NOMO-1 treated with DMSO at 0.1 percent for 48 hours (cell line): ENCODE data around the gene ATCAY.
"Not testable (repeated sequence)": the region's sequence is repeated elsewhere in the genome, so short reads cannot be mapped to it uniquely, and the experiment has no call there.

Experiments used
- DNase-seq: peaks from one replicate; lab custom pipeline; 2025; ENCODE audit not compliant: unreplicated experiment; lab: John Stamatoyannopoulos, UW

The ATCAY gene

GRCh38 chr19:3852614-3853254 is 27.8 kb upstream of the ATCAY start:
- peak; percentile 61 for DNase-seq

GRCh38 chr19:3855320-3855719 is 25.2 kb upstream of the ATCAY start:
- no peak for DNase-seq

DNA sequence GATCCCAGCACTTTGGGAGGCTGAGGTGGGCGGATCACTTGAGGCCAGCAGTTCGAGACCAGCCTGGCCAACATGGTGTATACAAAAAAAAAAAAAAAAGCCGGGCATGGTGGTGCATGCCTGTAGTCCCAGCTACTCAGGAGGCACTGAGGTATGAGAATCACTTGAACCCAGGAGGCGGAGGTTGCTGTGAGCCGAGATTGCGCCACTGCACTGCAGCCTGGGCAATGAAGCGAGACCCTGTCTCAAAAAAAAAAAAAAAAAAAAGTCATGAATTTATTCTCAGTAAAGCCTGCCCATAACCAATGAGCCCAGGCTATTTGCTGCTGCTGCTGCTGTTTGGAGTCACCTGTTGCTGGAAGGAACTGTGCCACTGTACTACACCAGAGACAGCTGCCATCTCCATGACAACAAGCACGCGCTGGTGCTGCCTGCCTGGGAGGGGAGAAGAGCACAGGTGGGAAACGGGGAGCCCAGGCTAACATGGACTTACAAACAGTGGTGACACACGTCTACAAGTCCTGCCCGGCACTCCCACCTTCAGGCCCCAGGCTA is 23.0 kb upstream of the ATCAY start:
- DNase-seq, result no peak

DNA sequence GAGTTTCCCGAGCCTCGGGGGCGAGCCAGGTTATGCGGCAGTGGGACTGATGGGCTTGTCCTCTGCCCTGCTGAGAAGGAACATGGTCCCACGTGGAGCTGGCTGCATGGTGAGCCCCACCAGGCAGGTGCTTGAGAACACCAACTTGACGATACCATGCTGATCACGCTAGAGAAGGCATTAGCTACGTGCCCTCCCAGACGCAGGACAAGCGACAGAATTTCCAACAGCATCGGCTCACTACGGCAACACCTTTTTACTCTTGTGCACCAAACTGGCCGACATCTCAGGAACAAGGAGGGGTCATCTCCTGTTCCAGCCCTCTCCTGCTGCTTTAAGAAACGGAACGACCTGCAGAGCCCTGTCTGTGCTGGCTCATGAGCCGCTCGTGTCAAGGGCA is 20.0 kb upstream of the ATCAY start:
- no peak for DNase-seq

DNA sequence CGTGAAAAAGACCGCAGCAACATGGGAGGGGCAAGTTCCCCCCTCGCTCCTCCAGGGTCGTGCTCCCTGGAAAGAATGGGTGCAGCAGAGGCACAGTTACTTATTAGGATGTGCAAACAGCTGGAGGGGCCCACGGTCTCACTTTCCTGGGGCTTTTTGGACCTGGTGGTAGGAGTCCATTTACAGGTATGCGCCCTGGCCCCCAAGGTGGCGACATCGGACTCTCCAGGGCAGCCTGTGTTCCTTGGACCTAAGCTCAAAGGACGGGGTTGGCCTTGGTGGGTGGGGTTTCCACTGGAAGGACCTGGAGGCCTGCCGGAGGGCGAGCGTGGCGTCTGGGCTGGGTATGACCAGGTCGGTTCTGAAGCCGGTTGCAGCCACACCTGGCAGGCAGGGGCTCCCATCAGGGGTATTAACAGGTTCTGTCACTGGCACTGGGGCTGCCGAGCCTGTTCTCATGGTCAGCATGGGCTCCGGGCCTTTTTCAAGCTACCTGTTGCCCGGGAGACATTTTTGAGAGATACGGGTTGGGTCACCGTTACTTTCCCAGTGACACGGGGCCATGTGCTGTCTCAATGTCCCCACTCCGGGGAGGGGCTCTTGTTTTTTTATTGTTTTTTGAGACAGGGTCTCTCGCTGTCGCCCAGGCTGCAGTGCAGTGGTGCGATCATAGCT is 17.5 kb upstream of the ATCAY start:
- no peak for DNase-seq

DNA sequence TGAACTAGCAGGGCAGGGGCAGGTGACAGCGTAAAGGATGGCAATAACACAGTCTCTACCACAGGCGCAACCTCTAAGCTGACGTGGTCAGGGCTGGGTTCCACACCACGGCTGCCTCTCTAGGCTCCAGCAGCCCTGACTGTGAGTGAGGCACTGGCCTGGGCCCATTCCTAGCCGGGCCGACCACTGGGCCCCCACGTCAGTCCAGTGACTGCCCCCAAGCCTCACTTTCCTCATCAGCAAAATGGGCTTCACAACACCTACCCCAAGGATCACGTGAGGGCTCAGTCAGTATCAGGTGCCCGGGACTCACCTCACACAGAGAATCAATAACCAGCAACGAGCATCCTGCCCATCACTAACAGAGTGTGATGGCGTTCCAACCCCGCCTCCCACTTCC is 16.8 kb upstream of the ATCAY start:
- DNase-seq, result no peak

DNA sequence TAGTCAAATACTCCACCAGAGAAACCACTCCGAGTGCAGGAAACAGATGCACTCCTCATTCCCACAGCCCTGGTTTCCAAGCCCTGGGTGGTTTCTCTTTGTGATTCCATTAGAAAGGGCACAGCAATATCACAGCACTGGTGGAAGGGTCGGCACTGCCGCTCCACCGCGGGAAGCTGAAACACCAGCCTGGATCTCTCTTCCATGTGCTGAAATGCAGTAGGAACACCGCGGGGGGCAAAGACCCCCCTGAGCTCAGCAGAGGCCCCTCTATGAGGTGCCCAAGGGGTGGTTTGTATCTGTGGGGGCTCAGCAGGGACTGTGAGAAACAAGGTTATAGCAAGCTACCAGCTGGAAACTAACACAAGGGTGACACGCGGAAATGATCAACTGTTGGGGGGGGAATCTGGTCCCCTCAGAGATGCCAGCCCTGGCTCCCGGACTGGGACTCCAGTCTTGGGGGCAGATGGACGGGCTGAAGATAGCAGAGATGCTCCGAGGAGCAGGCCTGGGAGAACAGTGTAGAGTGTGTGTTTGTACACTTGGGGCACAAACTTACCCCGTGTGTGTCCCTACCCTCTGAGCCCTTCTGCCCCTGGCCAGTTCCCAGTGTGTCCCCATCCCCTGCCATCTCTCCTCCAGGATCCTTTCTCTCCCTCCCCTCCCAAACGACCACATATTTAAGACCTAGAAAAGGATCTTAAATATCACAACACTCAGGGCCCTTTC is 13.4 kb upstream of the ATCAY start:
- no peak for DNase-seq

- DNase-seq, result no peak
Measured at GRCh38 chr19:3867971-3868769, 12.3 kb upstream of the ATCAY start.

DNA sequence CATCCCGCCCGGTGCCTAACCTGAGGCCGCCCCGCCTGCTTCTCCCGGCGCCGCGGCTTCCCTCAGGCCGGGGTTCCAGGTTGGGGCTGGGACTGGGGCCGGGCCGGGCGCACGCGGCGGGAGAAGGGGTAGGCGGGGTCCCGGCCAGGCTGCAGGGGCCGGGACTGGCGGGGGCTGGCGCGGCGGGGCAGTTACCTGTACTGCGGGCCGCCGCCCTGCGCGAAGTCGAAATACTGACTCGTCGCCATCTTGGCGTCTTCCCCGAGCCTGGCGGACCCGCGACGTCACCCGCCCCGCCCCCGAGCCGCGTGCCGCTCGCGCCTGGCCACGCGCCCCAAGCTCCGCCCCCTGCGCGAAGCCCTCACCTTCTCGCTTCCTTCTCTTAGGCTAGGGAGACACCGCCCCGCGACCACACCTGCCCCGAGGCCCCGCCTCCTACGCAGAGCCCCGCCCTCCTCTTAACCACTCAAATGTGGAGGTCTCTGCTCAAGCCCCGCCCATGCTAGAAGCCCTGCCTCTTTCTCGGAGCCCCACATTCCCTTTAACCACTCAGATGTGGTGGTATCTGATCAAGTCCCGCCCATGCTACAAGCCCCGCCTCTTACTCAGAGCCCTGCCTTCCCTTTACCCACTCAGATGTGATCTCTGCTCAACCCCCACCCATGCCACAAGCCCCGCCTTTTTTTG is 11.6 kb upstream of the ATCAY start, which contains the start of gene ZFR2:
ZFR2 (minus strand) TSS at position 269 of the 687 bp plus-strand sequence; CDS start at position 248, 21 bp downstream.
- DNase-seq, result no peak

DNA sequence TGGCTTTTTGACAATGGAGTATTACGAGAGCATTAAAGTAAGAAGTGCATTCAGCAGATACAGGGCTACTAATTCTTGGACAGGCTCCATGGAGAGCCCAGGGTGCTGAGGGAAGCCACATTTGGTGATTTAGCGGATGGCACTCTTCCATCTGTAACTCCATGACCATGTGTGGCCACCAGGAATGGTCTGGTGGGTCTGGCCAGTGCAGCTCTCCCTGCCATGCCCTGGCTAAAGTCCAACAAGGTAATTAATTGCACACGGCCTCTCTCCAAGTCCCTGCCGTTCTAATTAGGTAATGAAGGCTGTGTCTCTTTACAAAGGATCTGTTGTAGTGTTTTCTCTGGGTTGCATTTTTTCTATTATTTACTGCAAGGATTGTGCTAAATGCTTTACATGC is 7.3 kb upstream of the ATCAY start:
- no peak for DNase-seq

DNA sequence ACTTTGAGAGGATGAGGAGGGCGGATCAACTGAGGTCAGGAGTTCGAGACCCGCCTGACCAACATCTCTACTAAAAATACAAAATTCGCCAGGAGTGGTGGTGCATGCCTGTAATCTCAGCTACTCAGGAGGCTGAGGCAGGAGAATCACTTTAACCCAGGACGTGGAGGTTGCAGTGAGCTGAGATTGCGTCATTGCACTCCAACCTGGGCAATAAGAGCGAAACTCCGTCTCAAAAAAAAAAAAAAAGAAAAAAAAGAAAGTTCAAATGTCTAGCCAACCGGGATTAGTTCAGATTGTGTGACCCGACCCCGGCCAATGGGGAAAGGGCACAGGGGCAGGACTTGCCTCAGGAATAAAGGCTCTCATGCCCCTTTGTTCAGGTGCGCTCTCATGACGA is 5.8 kb upstream of the ATCAY start:
- not testable (repeated sequence) for DNase-seq

DNA sequence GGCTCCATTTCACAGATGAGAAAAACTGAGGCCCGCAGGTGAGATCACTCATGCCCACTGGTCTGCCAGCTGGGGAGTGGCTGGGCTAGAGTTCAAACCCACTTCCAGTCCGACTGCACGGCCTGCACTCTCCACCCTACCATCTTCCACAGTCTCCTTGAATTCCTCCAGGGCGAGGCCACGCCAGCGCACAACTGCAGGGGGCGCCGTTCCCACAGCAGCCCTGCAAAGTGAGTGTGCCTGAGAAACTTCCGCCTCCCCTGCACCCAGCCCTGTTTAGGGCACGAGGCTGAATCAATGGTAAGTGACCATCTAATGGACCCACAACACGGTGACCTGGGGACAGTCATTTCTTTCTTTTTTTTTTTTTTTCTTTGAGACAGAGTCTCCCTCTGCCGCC is 829 bp upstream of the ATCAY start:
- DNase-seq, result no peak

- DNase-seq, result no peak
Measured at GRCh38 chr19:3881272-3882040, 971 bp downstream of the ATCAY start.

DNA sequence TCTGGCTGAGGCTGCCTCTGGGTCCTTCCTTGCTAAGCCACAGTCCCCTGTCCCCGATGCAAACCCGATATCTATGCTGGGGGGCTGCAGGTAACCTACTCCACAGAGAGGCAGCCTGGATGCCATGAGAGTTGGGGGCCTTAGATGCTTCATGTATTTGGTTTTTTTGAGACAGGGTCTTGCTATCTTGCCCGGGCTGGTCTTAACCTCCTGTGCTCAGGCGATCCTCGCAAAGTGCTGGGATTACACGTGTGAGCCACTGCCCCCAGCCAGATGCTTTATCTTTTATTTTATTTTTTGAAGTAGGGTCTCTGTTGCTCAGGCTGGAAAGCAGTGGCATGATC is 1.5 kb downstream of the ATCAY start:
- DNase-seq, result no peak

- no peak for DNase-seq
Measured at GRCh38 chr19:3890591-3890990, 10.1 kb downstream of the ATCAY start.

DNA sequence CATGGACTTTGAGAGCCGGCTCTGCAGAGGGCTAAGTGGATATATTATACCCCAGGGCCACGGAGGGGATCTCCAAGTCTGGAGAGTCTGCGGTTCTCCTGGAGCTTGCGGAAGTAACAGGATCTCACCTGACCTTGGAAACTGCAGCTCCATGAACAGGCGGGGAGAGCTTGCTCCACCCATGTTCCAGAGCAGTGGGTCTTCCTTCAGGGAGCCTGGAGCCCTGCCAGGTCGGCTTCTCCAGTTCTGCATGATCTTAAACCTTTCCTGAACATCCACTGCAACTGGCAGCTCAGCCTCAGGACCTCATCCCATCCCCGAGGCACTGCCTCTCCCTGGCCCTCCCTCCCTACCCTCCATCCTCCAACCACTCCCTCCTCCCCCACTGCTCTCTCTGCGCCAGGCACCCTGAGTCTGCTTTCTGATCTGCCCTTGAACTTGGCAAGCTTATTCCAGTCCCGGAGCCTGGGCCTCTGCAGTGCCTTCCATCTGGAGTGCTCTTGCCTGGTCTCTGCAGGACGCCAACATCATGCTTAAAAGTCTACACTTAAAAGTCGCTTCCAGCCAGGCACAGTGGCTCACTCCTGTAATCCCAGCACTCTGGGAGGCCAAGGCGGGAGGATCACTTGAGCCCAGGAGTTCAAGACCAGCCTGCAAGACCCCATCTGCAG is 13.2 kb downstream of the ATCAY start:
- DNase-seq, result no peak

- not testable (repeated sequence) for DNase-seq
Measured at GRCh38 chr19:3894959-3895358, 14.5 kb downstream of the ATCAY start.

DNA sequence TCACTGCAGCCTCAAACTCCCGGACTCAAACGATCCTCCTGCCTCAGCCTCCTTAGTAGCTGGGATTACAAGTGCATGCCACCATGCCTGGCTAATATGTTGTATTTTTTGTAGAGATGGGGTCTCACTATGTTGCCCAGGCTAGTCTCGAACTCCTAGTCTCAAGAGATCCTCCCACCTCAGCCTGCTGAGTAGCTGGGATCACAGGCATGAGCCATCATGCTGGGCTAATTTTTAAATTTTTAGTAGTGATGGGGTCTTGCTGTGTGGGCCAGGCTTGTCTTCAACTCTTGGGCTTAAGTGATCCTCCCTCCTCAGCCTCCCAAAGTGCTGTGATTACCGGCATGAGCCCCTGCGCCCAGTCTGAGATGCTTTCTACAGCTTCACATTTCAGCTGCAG is 15.3 kb downstream of the ATCAY start:
- no peak for DNase-seq

DNA sequence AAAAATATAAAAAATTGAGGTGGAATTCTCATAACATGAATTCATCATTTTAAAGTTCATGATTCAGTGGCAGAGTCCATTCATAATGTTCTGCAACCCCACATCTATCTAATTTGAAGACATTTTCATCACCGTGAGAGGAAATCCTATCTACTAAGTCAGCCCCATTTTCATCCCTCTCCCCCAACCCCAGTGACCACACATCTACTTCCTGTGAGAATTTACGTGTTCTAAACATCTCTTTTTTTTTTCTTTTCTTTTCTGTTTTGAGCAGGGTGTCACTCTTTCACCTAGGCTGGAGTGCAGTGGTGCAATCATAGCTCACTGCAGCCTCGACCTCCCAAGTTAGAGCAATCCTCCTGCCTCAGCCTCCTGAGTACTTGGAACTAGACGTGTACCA is 17.5 kb downstream of the ATCAY start:
- no peak for DNase-seq
